T-helper 17 cell (primary cell): ENCODE measurements around the gene ELAC1. TPM values are rescaled to one million over a fixed set of nuclear protein-coding genes. Genes with fewer than 3 reads are reported as not detected.
"Not testable (repeated sequence)": the region's sequence is repeated elsewhere in the genome, so short reads cannot be mapped to it uniquely, and the experiment has no call there.

Experiments
- ATAC-seq: fragments of 150-1000 bp; cut with Tn5 transposase; 2 replicates; pipeline ENCODE4 v1.10.0; 2021; ENCODE audit warnings: mild to moderate bottlenecking, moderate library complexity
- DNase-seq, 3 donors: peaks; one replicate each; pipeline versions ENCODE4 v3.0.0 to v3.0.0-alpha.2; 2020 to 2021
- H3K9me3 ChIP-seq: one replicate; pipeline ENCODE4 v1.7.0; 2013; ENCODE audit warnings: low read length, mild to moderate bottlenecking; ENCODE audit not compliant: control insufficient read depth, poor library complexity, severe bottlenecking
- H3K27ac Mint-ChIP-seq: one replicate; pipeline ENCODE4 v1.8.0; 2022; ENCODE audit warnings: mild to moderate bottlenecking, moderate library complexity, mixed read lengths
- H3K27me3 Mint-ChIP-seq: one replicate; pipeline ENCODE4 v1.8.0; 2022; ENCODE audit warnings: mixed read lengths
- H3K36me3 Mint-ChIP-seq: one replicate; pipeline ENCODE4 v1.8.0; 2022; ENCODE audit warnings: low read depth, mixed read lengths
- H3K4me1 Mint-ChIP-seq: one replicate; pipeline ENCODE4 v1.8.0; 2022; ENCODE audit warnings: mild to moderate bottlenecking, mixed read lengths
- H3K4me3 Mint-ChIP-seq: one replicate; pipeline ENCODE4 v1.8.0; 2022; ENCODE audit warnings: mild to moderate bottlenecking, moderate library complexity, mixed read lengths
- total RNA-seq, 4 donors: library from RNA in 2 of 4; stranded (reverse) in 2 of 4; gene quantifications; one replicate each; pipeline ENCODE4 v1.2.3 and lab custom pipeline; 2022 to 2026

ELAC1 gene, protein sequence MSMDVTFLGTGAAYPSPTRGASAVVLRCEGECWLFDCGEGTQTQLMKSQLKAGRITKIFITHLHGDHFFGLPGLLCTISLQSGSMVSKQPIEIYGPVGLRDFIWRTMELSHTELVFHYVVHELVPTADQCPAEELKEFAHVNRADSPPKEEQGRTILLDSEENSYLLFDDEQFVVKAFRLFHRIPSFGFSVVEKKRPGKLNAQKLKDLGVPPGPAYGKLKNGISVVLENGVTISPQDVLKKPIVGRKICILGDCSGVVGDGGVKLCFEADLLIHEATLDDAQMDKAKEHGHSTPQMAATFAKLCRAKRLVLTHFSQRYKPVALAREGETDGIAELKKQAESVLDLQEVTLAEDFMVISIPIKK
- total RNA-seq (1 to 10 TPM; 4.4 to 5.6 TPM), total RNA-seq (lab: John Stamatoyannopoulos, UW) (4.7 to 6.0 reads per million in 2 donors)

DNA sequence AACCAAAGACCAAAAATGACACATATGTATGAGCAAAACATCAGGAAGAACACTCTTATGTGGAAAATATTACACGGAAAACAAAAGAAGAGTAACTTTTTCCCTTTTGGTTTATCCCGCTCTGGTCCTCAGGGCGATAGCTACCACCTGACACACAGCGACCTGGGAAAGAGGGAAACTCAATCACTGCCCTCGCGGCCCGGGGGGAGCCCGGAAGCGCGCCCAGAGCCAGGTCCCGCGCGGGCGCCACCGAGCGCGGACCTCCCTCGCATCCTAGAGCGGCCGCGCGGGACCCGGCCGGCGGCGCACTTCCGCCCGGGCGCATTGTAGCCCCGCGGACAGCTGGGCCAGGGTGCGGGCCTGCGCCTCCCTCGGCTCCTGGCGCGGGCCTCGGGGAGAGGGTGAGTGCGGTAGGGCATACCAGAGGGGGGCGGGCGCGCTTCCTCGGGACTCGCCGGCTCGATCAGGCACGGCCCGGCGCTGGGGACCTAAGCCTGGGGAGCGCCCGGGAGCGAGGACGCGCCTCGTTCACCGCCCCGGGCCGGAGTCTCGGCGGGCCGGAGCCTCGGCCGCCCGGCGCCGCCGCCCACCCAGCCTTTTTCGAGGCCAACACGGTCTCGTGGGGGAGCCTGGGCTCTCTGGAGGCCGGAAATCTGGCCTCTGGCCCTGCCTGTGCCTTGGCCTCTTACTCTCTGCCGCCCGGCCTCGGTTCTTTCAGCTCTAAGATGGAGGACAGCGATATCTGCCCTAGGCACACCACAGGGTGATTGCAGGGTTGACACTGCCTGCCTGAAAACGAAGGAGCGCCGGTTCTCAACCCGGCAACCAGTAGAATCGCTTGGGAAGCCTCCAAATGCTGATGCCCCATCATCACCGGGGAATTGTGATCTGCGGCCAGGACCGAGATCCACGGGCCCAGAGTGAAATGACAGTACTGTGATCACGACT lies at the start of gene ELAC1:
ELAC1 (plus strand) TSS at position 327 of the 948 bp plus-strand sequence. CDS start 6,365 bp downstream, outside the sequence.
- no peaks in the 10 kb centered on the region for H3K9me3 ChIP-seq
- Mint-ChIP-seq H3K36me3 (peaks cover 2% of the 10 kb centered on the region), H3K4me3 (peak within 1 kb of the TSS; percentile 93), H3K27ac (peak within 1 kb of the TSS; percentile 93), H3K27me3 (no peaks in the 10 kb centered on the region), H3K4me1 (peaks cover 19% of the 10 kb centered on the region)
- DNase-seq (peak; percentile 45 to 54 (median 47)), ATAC-seq (peak; percentile 89)

DNA sequence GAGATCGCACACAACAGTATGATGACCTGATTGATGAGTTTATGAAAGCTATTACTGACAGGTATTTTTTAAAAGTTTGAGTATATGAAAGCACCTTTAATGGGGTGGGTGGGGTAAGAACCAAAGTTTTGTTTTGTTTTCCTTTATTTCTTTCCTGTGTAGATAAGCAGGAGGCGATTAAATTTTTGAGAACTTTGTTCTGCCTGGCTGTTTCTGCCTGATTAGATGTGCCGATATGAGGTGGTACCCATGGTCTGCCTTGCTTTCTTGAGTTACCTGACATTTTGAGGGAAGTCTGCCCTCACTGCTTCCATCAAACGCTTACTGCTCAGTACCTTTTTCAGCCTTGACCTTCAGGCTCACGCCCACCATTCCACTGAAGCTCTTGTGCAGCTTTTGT lies 49.7 kb upstream of the ELAC1 start:
- no peaks in the 10 kb centered on the region for H3K9me3 ChIP-seq
- Mint-ChIP-seq H3K27ac (no peak overlapping the region), H3K27me3 (no peaks in the 10 kb centered on the region), H3K36me3 (peaks cover 18% of the 10 kb centered on the region), H3K4me3 (no peak overlapping the region), H3K4me1 (peaks cover 8% of the 10 kb centered on the region)
- ATAC-seq (no peak), DNase-seq (no peak)

DNA sequence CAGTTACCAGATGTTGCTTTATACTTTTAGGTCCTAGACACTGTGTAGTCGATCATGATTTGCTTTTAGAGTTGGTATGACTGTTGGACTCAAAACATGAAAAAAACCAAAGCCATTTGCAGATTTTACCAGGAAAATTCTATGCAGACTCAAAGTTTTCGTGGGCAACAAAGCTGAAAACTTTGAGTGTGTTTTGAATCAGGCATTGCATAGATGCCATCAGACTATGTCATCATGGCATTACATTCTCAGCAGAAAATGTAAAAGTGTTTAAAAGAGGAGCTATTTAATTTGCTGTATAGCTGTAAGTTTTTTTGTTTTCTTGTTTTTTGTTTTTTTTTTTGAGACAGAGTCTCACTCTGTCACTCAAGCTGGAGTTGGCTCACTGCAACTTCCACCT lies 43.5 kb upstream of the ELAC1 start:
- H3K36me3 Mint-ChIP-seq = peaks cover 15% of the 10 kb centered on the region
- H3K4me3 Mint-ChIP-seq = no peak overlapping the region
- H3K27me3 Mint-ChIP-seq = no peaks in the 10 kb centered on the region
- ATAC-seq (no peak), DNase-seq (no peak)
- peaks cover 1% of the 10 kb centered on the region for H3K4me1 Mint-ChIP-seq
- no peak overlapping the region for H3K27ac Mint-ChIP-seq
- H3K9me3 ChIP-seq = peaks cover 4% of the 10 kb centered on the region

DNA sequence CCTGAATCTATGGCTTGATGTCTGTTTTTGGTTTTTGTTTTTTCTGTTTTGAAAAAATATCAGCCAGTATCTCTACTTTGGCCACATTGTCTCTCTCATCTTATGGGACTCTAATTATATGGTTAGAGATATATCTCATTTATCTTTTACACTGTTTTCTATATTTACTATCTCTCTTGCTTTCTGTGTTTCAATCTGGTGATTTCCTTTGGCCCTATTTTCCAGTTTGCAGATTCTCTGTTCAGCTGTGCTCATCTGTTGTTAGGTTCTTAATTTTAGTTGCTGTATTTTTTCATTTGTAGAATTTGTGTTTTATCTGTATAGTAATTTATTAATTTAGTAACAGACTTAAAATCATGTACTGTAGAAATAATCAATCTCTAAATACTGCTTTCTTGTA lies 41.3 kb upstream of the ELAC1 start:
- Mint-ChIP-seq H3K4me3 (no peak overlapping the region), H3K36me3 (peaks cover 10% of the 10 kb centered on the region), H3K27me3 (no peaks in the 10 kb centered on the region), H3K27ac (no peak overlapping the region), H3K4me1 (no peaks in the 10 kb centered on the region)
- ATAC-seq (no peak), DNase-seq (no peak)
- H3K9me3 ChIP-seq = peaks cover 4% of the 10 kb centered on the region

DNA sequence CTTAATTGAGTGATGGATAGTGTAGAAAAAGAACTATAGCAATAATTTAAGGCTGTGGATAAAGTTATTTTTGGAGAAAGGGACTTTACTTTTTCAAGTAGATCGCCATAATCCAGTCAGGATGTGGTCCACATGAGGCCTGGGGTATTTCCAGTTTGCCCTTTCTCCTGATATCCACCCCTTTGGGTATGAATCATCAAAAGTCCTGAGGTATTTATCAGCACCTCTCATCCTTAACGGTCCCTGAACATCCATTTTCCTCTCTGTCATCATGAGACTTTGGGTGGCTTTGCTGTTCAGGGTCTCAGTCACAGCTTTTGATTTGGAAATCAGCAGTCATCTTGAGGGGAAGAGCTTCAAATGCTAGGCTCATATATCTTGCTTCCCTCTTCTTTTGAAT lies 39.3 kb upstream of the ELAC1 start:
- peaks cover 10% of the 10 kb centered on the region for H3K36me3 Mint-ChIP-seq
- ATAC-seq (no peak), DNase-seq (no peak)
- no peak overlapping the region for H3K4me3 Mint-ChIP-seq
- no peak overlapping the region for H3K27ac Mint-ChIP-seq
- peaks cover 4% of the 10 kb centered on the region for H3K9me3 ChIP-seq
- peaks cover 2% of the 10 kb centered on the region for H3K4me1 Mint-ChIP-seq
- H3K27me3 Mint-ChIP-seq = no peaks in the 10 kb centered on the region

DNA sequence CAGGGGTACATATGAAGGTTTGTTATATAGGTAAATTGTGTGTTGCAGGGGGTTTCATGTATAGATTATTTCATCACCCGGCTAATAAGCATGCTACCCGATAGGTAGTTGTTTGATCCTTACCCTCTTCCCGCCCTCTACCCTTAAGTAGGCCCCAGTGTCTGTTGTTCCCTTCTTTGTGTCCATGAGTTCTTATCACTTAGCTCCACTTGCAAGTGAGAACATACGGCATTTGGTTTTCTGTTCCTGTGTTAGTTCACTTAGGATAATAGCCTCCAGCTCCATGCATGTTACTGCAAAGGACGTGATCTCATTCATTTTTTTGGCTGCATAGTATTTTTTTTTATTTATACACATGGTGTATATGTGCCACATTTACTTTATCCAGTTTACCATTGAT lies 34.2 kb upstream of the ELAC1 start:
- Mint-ChIP-seq H3K36me3 (no peaks in the 10 kb centered on the region), H3K4me3 (no peak overlapping the region), H3K27ac (no peak overlapping the region), H3K27me3 (no peaks in the 10 kb centered on the region), H3K4me1 (peaks cover 4% of the 10 kb centered on the region)
- H3K9me3 ChIP-seq = no peaks in the 10 kb centered on the region
- ATAC-seq = no peak
- no peak for DNase-seq

DNA sequence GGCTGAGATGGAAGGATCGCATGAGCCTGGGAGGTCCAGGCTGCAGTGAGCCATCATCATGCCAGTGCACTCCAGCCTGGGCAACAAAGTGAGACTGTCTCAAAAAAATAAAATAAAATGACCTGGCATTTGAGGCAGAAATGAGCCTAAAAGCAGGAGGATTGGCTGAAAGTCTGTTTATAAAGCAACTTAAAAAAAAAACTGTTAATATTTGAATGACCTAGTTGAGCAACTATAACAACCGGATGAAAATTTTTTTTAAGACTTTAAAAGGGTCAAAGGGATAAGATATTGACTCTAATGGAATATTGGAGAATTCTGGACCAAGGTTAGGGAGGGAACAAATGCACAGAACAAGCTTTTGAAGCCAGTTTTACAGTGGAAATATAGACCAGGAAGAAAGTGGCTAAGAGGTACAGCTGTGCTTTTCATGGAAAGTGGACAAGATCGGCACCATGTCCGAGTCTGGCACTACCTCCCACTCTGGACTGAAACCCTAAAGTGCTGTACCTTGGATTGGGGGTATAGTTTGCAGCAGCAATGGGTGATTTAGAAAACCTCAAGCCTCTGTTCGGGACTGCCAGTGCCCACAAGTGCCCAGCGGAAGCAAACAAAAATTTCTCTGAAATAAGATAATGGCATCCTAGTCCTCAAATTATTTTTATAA lies 33.2 kb upstream of the ELAC1 start:
- H3K27me3 Mint-ChIP-seq = no peaks in the 10 kb centered on the region
- H3K9me3 ChIP-seq = no peaks in the 10 kb centered on the region
- no peak overlapping the region for H3K4me3 Mint-ChIP-seq
- H3K27ac Mint-ChIP-seq = no peak overlapping the region
- H3K4me1 Mint-ChIP-seq = peaks cover 11% of the 10 kb centered on the region
- no peak for ATAC-seq
- no peak for DNase-seq
- H3K36me3 Mint-ChIP-seq = no peaks in the 10 kb centered on the region

DNA sequence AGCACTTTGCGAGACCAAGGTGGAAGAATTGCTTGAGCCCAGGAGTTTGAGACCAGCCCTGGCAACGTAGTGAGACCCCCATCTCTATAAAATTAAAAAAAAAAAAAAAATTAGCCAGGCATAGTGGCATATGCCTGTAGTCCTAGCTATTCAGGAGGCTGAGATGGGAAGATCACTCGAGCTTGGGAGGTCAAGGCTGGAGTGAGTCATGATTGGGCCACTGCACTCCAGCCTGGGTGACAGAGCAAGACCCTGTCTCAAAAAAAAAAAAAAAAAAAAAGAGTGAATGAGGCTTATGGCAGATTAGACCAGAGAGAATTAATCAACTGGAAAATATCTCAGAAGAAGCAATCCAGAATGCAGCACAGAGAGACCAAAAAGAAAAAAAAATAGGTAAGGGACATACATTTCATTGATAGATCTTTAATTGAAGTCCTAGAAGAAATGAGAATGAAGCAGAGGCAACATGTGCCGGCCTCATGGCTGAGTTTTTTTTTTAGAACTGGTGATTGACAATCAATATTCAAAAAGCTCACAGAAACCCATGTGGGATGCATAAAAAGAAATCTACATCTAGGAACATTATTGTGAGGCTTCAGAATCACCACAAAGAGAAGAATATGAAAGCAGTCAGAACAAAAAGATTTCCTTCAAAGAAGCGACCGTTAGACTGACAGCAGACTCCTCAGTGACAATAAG lies 32.2 kb upstream of the ELAC1 start:
- Mint-ChIP-seq H3K4me1 (peaks cover 11% of the 10 kb centered on the region), H3K4me3 (no peak overlapping the region), H3K27me3 (no peaks in the 10 kb centered on the region), H3K36me3 (no peaks in the 10 kb centered on the region), H3K27ac (no peak overlapping the region)
- no peaks in the 10 kb centered on the region for H3K9me3 ChIP-seq
- ATAC-seq (no peak), DNase-seq (no peak)

DNA sequence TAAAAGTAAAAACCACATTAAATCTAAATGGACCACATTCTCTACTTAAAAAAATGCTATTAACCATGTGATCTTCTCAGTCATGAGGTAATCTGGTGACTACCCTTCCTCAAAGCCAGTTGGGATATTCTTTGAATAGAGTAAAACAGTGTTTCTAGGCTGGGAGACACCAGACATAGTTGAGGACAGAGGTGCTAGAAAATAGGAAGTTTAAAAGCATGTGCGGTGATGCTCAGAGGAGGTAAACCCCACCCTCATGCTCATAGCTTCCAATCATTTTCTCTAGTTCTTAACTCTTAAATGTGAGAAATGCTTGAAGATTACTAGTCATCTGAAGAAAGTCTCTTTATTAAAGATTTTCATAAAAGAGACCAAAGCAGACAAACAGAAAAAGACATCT lies 30.7 kb upstream of the ELAC1 start:
- no peak for DNase-seq
- Mint-ChIP-seq H3K4me1 (peaks cover 11% of the 10 kb centered on the region), H3K27ac (peak overlapping the region; percentile 65), H3K27me3 (no peaks in the 10 kb centered on the region), H3K36me3 (no peaks in the 10 kb centered on the region), H3K4me3 (no peak overlapping the region)
- ATAC-seq = no peak
- no peaks in the 10 kb centered on the region for H3K9me3 ChIP-seq

DNA sequence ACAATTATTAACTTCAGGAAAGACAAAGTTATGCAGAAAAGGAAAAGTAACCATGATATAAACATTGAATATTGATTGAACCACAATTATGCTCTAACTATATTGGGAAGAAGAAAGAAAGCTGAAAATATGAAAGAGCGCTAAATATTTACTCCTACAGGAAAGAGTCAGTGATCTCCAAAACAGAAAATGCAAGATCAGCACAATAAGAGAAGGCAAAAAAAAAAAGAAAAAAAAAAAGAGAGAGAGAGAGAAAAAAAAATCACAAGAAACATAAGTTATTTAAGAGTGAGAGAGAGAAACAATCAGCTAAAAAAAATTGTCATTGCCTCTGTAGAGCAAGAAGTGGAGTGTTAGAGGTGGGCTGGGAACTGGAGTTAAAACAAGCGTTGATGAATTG lies 28.9 kb upstream of the ELAC1 start:
- peak overlapping the region; percentile 78 for H3K27ac Mint-ChIP-seq

DNA sequence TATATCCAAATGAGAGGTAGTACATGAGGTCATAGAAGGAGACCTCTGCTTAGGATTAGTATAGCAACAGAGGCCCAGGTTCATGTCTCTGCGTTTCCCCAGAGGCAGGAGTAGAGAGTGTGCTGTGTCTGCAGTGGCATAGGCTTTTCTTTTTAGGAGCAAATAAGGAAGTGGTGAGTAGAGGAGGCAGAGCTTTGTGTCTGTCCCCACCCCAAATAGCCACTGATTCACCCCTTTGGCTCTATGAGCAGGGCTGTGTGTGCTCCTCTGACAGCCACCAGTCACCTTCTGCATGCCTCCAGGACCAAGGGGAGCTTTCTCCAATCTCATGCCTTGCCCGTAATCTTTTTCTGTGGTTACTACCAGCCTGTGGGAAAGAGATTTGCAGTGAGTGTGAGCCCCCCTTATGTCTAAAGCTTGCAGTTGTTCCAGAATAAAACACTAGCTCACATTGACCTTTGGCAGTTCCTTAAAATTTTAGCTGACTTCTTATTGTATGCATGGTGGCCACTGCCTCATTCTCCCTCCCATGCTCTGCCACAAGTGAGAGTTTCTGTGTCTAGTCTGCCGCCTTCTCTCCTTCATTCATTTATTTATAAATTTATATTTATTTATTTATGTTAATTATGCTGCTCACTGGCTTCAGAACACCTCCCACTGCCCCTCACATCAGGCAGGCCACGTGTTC lies 23.5 kb upstream of the ELAC1 start:
- no peaks in the 10 kb centered on the region for H3K27me3 Mint-ChIP-seq
- peaks cover 3% of the 10 kb centered on the region for H3K36me3 Mint-ChIP-seq
- DNase-seq (no peak), ATAC-seq (no peak)
- H3K27ac Mint-ChIP-seq = no peak overlapping the region
- no peaks in the 10 kb centered on the region for H3K9me3 ChIP-seq
- peaks cover under 1% of the 10 kb centered on the region for H3K4me1 Mint-ChIP-seq
- H3K4me3 Mint-ChIP-seq = no peak overlapping the region

More for the DNA sequence above, 28.9 kb upstream of the ELAC1 start:
- Mint-ChIP-seq H3K4me1 (peaks cover 9% of the 10 kb centered on the region), H3K27me3 (no peaks in the 10 kb centered on the region), H3K4me3 (no peak overlapping the region), H3K36me3 (peaks cover under 1% of the 10 kb centered on the region)
- ATAC-seq = no peak
- no peaks in the 10 kb centered on the region for H3K9me3 ChIP-seq
- no peak for DNase-seq

DNA sequence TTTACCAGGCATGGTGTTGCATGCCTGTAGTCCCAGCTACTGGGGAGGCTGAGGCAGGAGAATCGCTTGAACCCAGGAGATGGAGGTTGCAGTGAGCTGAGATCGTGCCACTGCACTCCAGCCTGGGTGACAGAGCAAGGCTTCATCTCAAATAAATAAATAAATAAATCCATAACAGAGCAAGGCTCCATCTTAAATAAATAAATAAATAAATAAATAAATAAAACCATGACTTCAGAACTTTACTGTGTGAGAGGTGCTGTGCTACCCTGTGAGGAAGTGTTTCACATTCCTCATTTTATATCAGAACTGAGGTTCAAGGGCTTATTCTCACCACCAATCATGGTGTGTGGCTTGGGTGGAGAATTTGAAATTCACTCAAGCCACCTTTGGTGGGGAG lies 21.9 kb upstream of the ELAC1 start:
- not testable (repeated sequence) for H3K27ac Mint-ChIP-seq, H3K4me3 Mint-ChIP-seq, H3K27me3 Mint-ChIP-seq, H3K9me3 ChIP-seq, H3K36me3 Mint-ChIP-seq, DNase-seq, ATAC-seq, H3K4me1 Mint-ChIP-seq
